ENCODE data around the gene HCRTR1.

DNA sequence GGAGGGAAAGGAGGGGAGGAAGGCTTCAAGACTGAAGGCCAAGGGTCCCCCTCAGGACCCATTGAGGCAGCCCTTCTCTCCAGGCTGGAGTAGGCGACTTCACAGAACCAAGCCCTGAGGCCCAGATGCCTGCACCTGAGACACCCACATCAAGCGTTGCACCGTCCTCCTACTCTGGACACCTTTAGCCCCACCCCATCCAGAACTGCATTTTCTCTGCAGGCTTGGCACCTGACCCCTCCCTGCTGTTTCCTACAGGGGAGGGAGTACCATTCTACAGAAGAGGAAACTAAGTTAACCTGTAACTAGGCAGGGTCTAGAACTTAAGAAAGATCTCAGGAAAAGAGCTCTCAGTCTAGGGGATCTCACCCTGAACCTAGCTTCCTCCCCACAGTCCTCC, 15.2 kb downstream of the HCRTR1 start:
- no peak for TF ChIP-seq POLR2AphosphoS5 (IDR thresholded peaks at IDR 0.05)
- TF ChIP-seq, protein P1, sequence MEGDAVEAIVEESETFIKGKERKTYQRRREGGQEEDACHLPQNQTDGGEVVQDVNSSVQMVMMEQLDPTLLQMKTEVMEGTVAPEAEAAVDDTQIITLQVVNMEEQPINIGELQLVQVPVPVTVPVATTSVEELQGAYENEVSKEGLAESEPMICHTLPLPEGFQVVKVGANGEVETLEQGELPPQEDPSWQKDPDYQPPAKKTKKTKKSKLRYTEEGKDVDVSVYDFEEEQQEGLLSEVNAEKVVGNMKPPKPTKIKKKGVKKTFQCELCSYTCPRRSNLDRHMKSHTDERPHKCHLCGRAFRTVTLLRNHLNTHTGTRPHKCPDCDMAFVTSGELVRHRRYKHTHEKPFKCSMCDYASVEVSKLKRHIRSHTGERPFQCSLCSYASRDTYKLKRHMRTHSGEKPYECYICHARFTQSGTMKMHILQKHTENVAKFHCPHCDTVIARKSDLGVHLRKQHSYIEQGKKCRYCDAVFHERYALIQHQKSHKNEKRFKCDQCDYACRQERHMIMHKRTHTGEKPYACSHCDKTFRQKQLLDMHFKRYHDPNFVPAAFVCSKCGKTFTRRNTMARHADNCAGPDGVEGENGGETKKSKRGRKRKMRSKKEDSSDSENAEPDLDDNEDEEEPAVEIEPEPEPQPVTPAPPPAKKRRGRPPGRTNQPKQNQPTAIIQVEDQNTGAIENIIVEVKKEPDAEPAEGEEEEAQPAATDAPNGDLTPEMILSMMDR (IDR thresholded peaks at IDR 0.05 in 8 of 11, conservative IDR thresholded peaks at IDR 0.05 in 3 of 11): no peak
- no peak for TF ChIP-seq POLR2A (IDR thresholded peaks at IDR 0.05)

All from spleen (tissue), 7 donors.